Measurements from ENCODE around the gene MFSD12. TPM values are rescaled to one million over a fixed set of nuclear protein-coding genes. Genes with fewer than 3 reads are reported as not detected.

Gene MFSD12
- polyA plus RNA-seq, 1 experiment, result 23.7 TPM

DNA sequence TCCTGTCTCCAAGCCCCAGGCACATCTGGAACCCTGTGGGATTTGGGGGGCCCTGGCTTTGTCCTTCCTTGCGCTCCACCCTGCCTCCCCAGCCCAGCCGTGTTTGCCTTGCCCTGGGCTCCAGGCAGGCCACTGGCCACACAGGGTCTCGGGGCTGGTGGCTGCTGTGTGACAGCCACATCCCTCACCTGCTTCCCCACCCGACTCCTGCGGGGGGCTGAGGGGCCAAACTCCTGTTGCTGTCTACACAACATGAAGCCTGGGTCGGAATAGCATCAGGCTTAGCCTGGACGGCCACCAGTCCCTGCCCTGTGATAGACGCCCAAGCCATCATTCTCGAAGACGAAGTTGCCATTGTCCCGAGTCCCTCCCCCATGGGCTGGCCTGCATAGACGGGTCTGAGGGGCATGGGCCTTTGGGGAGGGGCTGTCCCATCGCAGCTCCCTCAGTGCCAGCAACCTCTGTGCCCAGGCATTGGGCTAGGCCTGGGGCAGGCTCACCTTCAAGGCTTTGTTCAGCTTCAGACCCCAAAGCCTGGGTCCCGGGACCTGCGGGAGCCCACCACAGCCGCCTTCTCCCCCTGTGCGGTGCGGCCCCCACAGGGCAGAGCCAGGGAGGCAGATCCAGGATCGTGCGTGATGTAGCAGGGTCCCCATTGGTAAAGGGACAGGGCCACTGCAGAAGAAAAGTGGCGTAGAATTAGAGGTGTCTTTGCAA lies 33.9 kb downstream of the MFSD12 start:
- no peak for DNase-seq (ENCODE audit: low read depth, low spot score)
- Histone ChIP-seq H3K9me3 (ENCODE audit: control insufficient read depth, insufficient read depth, low read length) (no peaks in the 10 kb centered on the region; the same call in 1 of the 2 replicates), H3K27ac (ENCODE audit: low read depth, low read length) (no peak overlapping the region), H3K27me3 (ENCODE audit: control insufficient read depth, insufficient read depth, low read length) (no peaks in the 10 kb centered on the region), H3K4me3 (ENCODE audit: low read depth, low read length) (no peak overlapping the region)
- POLR2A ChIA-PET, result no interaction called here
- TF ChIP-seq CTCF (IDR thresholded peaks at IDR 0.05; ENCODE audit: low read depth, low read length), result no peak
- CTCF ChIA-PET, result no interaction called here

GRCh38 chr19:3522421-3523360 lies 34.7 kb downstream of the MFSD12 start:
- no peaks in the 10 kb centered on the region for H3K27me3 ChIP-seq (ENCODE audit: control insufficient read depth, insufficient read depth, low read length)
- H3K9me3 ChIP-seq (ENCODE audit: control insufficient read depth, insufficient read depth, low read length), result no peaks in the 10 kb centered on the region; the same call in 1 of the 2 replicates
- ChIA-PET CTCF (interaction anchor here (0.6 to 0.7 kb wide), 2 partner anchors 222 to 361 kb away, joined by 3 to 4 read pairs; no protein-coding TSS in a partner anchor), POLR2A (interaction anchor here (0.6 to 0.8 kb wide), 2 partner anchors 17 to 921 kb away, joined by 3 read pairs; no protein-coding TSS in a partner anchor)
- H3K27ac ChIP-seq (ENCODE audit: low read depth, low read length), result no peak overlapping the region
- no peak for DNase-seq (ENCODE audit: low read depth, low spot score)
- H3K4me3 ChIP-seq (ENCODE audit: low read depth, low read length), result no peak overlapping the region
- TF ChIP-seq CTCF (IDR thresholded peaks at IDR 0.05; ENCODE audit: low read depth, low read length), result no peak

GRCh38 chr19:3521104-3521445 lies 36.3 kb downstream of the MFSD12 start:
- ChIA-PET POLR2A (no interaction called here), CTCF (no interaction called here)
- no peak for TF ChIP-seq CTCF (IDR thresholded peaks at IDR 0.05; ENCODE audit: low read depth, low read length)
- DNase-seq (ENCODE audit: low read depth, low spot score), result no peak
- no peaks in the 10 kb centered on the region for H3K9me3 ChIP-seq (ENCODE audit: control insufficient read depth, insufficient read depth, low read length)
- no peak overlapping the region for H3K4me3 ChIP-seq (ENCODE audit: low read depth, low read length)
- no peak overlapping the region for H3K27ac ChIP-seq (ENCODE audit: low read depth, low read length)
- H3K27me3 ChIP-seq (ENCODE audit: control insufficient read depth, insufficient read depth, low read length), result no peaks in the 10 kb centered on the region

GRCh38 chr19:3520166-3521103 lies 37.0 kb downstream of the MFSD12 start:
- POLR2A ChIA-PET, result no interaction called here
- no peak for TF ChIP-seq CTCF (IDR thresholded peaks at IDR 0.05; ENCODE audit: low read depth, low read length)
- Histone ChIP-seq H3K27ac (ENCODE audit: low read depth, low read length) (no peak overlapping the region), H3K4me3 (ENCODE audit: low read depth, low read length) (no peak overlapping the region), H3K9me3 (ENCODE audit: control insufficient read depth, insufficient read depth, low read length) (no peaks in the 10 kb centered on the region), H3K27me3 (ENCODE audit: control insufficient read depth, insufficient read depth, low read length) (no peaks in the 10 kb centered on the region)
- DNase-seq (ENCODE audit: low read depth, low spot score), result no peak
- CTCF ChIA-PET, result no interaction called here

Measured in AG04450 (cell line).